ENCODE measurements around the gene LRRN2.

LRRN2 gene

DNA sequence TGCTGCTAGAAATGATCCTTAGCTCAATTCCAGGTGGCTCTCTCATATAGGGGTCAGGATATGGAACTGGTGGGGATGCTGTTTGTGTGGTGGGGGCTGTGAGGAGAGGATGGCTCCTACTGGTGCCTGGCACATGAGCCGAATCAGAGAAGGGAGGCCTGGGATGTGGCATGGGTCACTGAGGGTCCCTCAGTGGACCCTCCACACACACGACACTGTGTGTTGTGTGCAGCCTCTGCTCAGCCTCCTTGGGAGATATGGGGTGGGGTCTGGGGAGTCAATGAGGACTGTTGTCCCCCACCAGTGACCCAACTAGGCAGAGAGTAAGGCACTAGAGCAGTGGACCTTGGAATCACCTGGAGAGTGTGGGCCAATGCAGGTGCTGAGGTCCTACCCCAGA is 3.2 kb upstream of the LRRN2 start:
- no peak for DNase-seq

DNA sequence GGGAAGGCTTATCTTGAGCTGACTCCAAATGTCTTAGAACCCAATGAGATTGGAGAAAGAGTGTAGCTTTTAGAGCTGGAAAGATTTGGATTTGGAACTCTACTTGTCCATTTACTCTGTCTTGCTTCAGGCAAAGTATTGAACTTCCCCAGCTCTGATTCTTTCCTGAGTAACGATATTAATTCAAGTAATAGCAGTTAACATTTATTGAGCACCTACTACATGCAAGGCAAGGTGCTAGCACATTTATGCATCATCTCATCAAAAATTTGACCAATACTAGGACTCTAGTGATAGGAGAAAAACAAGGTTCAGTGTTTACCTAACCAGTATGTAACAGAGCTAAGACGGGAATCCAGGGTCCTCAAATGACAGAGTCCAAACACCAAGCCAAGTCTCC is 2.5 kb upstream of the LRRN2 start:
- DNase-seq = no peak

DNA sequence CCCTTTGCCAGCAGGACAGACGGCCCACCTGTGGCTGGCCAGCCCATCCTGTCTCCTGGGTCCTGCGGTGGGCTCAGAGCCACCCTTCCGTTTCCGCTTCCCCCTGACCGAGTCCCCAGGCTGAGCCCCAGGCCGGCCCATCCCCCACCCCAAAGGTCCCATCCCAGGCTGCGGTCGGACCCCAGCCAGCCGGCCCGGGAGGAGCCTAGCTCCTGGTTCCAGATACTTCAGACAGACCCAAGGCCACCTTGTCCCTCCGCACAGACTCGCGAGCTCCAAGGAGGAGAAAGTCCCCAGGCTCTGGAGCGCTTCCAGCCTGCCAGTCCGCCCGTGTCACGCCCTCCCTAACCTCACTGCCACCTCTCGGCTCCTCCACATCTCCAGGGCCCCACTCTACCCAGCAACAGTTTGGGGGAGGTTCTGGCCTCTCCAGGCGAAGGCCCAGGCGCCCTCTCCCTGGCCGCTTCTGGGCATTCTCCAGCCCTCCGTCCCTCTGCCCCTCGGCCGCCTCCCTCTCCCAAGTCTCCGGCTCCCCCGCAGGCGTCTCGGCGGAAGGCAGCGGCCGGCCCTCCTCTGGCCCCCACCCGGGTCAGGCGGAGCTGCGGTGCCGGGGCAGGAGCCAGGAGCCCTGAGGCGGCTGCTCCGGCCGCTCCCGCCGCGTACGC is 835 bp downstream of the LRRN2 start:
- DNase-seq = no peak

DNA sequence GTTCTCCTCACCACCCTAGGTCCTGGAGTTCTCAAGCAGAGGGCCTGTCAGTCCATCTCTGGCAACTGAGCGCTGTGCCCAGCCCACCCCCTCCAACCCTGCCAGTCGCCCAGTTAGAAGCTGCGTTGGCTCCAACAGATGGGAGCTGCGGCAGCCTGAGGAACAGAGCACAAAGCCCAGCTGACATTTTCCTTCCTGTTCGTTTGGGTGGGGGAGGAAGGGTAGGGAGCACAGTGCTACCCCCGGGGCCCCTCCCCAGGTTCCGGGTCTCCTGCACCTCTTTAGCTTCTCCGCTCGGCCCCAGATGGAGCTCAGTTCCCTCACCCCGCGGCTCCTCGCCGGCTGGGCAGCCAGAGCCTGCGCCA is 1.4 kb downstream of the LRRN2 start:
- no peak for DNase-seq

DNA sequence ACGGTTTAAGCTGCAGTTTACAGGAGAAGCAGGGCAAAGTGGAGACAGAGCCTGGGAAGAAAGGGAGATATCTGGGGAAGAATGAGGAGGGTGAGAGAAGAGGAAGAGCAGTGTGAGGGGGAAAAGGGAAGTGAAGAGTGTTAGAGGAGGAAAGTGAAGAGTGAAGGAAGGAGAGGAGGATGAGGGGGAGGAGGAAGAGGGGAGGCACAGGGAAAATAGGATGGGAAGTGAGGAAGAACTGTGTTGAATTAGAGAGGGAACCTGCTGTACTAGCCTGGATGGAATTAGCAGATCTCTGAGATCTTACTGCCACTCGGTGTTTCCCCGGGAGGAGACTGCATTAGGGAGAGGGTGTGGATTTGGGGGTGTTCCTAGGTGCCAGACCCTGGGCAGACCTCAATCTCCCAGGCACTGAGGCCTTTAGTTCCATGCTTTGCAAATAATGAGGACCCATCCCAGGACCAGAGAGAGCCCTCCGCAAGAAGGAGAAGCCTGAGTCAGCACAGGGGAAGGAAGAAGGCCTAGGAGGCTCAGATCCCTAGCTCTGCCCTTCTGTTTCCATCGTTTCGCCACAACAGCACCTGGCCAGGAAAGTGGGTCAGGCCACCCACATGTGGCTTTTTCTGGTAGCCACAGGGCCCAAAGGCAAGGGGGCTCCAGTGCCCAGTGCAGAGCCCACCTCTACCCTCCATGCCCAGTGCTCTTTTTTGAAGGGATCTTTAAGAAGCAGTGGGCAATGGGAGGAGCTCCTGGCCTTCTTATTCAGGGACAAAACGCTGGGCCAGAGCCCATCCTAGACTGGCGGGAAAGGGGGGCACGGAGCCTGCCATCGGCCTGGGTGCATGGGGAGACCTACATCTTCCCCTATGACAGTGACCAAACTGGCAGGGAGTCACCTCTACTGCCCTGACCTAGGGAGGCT is 2.0 kb downstream of the LRRN2 start:
- DNase-seq = no peak

DNA sequence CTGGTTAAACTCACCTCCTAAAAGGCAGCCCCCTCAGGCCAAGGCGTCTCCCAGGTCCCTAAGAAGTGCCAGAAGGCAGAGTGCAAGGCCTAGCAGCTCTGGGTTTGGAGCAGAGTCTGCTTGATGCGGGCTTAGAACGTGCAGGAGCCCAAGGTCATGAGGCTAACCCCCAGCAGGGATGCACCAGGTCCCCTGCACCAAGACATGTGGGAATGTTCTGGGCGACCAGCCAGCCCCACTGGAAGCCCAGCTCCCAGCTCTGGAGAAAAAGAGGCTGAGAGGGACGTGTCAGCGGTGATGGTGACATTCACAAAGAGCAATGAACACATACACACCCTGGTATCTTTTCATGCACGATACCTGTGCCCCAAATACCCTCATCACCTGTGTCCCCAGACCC is 5.1 kb downstream of the LRRN2 start:
- no peak for DNase-seq

DNA sequence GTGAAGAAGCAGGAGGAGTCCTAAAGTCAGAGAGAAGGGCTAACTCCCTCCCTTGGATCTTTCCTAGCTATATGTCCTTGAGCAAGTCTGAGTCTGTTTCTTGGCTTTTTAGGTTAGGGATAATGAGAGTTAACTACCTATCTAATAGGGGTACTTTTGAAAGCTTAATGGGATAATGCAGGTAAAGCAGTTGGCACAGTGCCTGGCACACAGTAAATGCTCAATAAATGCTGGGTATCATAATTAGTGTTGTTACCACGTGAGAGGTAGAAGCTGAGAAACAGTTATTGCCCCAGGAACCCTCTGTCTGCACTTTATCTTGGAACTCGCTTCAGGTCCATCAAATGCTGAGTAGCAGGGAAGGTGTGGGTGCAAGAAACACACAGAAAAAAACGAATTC is 5.5 kb downstream of the LRRN2 start:
- DNase-seq = no peak

DNA sequence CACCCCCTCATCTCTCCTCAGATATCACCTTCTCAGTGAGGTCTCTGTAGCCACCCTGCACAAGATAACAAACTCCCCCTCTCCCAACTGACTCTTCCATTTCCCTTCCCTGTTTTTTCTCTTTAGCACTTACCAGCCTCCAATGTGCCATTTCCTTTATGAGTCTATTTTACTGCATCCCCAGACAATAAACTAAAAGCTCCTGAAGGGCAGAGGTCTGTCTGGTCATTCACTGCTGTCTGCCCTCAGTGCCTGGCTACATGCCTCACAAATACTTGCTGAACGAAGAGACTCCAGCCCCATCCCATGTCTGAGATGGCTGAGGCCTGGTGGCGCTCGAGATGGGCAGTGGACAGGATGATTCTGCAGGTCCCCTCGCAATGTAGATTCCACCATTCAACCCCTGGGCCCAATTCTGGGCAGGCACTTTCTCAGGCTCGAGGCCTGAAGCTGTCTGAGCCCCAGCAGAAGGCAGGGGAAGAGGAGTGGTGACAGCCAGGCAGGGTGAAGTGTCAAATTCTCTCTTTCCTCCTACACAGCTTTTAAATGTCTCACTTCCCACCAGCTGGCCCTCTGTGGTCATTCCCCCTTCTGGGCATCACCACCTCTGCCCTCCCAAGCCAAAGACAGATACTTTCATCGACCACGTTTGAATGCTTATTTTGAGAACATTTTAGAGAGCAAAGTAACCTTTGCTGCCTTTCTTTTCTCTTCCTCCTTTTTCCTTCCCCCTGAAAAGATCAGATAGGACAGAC is 6.6 kb downstream of the LRRN2 start:
- no peak for DNase-seq

DNA sequence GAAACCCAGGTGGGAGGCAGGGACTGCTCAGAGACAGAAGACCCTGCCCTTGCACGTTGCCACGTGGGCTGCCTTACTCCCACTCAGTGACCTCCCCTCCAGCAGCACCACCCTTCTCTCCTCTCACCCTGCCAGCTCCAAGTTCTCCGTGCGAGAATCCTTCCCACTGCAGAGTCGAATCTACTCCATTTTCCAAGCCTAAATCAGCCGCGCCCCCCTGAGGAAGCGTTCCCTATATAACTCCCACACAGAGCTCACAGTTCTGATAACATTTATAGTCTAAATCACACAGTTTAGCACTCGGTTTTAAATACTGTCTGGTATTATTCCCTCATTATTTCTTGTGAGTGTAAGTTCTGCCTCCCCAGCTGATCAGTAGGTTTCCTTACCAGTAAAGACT is 7.7 kb downstream of the LRRN2 start:
- no peak for DNase-seq

DNA sequence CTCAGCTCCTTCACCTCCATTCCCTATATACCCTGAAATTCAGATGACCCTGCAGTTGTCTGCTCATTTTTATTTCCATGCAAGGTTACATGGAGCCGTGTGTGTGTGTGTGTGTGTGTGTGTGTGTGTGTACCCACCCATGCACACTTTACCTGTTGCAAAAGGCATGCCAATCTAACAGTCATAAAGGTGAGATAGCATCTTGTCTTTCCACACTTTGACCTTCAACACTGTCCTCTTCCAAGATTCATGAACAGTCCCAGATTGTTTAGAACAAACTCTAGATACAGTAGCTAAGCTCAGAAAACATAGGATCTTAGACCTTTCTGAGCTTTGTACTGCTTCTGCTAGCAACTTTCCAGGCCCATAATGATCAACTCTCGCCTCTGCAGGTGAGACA is 9.5 kb downstream of the LRRN2 start:
- DNase-seq = no peak

DNA sequence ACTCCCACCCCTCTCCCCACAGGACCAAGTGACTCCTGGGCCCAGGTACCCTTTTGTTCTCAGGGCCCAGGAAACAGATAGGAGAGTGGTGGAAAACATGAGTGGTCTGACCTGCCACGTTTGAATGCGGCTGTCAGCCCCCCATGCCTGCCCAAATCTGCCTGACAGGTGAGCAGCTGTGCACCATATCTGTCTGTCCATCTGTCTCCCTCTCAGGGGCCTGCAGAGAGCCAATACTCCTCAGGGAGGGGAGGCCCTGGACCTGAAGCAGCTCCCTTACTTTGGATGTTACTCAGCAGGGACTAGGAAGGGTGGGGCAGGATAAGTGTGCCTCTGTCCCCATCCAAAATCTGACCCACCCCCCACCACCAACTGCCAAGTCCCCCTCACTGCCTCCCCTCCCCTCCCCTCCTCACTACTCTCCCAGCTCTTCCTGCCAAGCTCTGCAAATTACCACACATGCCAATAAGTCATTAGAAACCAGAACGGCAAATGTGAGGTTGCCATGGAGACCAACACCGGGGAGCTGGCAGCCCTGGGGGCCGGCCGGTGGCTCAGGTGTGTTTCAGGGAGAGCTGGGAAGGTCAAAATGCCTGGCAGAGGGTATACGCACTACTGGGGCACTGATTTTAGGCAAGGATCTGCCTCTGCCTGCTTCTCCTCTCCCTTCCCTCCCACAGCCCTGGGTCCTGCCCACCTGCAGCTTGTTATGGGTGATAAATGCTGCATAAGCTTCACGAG is 11.5 kb downstream of the LRRN2 start:
- DNase-seq = peak; percentile 59

DNA sequence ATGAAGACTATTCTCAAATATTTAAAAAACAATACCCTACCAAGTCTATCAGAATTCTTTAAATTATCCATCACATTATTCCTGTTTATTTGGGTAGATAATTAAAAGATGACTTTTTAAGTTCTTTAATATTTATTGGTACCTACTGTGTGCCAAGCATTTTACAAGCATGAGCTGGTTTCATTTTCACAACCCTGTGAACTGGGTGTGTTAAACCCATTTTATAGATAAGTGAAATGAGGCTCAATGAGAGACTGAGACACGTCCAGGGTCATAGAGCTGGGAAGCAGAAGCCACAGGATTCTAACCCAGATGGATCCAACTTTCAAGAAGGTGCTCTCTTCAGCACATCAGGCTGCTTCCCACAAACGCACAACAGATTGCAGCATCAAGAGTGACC is 12.3 kb downstream of the LRRN2 start:
- no peak for DNase-seq

DNA sequence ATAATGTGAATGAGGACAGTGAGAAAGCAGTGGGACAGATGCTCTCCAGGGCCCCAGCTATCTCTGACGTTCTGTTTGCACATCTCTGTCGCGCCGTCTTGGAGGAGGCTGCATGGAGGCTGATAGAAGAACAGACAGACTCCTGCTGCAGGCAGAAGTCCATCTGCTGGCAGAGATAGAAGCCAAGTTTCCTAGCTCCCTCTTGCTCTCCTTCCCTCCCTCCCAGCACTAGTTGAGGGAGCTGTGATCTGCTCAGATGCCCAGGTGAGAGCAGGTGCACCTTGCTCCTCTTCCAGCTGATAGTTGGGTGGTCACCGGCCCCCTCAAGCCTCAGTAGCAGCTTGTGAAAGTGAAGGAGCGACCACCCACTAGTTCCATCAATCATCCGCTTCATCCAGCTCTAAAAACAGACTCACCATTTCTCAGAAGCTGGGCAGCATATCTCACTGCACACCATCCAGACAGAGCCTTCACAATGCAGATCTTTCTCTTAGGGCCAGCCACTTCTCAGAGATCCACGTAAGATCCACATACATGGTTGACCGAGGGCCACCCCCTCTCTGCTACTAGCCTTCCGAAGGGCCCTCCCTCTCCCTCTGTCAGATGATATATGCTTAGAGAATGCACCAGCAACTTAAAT is 12.9 kb downstream of the LRRN2 start:
- DNase-seq = no peak

DNA sequence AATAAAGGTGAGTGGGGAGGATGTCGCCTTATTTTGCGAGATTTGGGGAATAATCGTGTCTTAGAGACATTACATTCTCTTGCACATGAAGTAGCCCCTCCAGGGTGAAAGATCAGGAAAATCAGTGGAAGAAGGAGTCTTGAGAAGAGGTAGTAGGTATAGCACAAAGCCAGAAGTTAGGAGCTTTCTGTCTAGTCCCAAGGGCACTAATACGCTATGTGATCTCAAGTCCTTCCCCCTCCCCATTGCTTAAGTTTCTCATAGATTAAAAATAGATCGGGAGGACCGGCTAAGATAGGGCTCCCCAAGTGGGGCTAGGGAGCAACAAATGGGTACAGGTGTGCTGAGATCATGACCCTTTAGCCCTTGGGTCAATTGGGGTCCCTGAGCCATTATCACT is 13.5 kb downstream of the LRRN2 start:
- DNase-seq = no peak

DNA sequence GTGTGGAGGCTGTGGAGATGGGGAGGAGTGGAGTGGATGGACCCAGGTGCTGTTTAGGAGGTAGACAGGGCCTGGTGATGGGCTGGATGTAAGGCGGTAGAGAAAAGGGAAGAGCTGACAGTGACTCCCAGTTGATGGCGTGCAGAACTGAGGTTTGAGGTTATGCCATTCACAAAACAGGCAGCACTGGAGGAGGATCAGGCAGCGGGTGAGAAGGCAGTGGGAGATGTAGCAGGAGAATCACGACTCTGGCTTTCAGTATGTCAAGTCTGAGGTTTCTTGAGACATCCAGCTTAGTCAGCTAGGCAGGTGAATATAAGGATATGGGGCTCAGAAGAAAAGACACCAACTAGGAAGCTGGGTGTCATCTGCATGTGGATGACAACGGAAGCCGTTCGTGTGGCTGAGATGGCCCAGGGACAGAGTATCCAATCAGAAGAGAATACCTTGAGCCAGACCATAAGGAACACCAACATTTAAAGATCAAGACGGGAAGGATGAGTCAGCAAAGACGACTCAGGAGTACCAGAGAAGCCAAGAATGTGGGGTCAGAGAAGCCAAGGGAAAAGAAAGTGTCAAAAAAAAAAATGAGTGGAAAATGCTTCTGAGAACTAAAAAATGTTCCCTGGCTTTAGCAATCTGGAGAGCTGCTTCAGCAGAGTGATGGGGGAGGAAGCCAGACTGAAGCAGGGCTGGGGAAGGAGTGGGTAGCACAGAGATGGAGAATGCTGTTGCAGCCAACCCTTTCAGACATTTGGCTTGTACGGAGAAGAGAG is 15.2 kb downstream of the LRRN2 start:
- no peak for DNase-seq

DNA sequence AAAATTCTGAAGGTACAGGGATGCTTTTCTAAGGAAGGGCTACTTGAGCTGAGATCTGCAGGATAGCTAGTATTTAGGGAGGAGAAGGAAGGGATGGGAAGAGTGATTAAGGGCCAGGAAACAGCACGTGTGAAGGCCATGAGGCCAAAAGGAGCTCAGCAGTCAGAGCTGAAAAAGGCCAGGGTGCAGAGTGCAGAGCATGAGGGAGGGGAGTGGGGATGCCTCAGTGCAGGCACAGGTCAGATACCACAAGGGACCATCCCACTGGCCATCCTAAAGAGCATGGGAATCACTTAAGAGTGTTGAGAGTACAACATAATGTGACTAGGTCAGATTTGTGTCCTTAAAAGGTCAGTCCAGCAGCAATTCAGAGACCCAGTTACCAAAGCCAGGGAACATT is 16.0 kb downstream of the LRRN2 start:
- DNase-seq = no peak

DNA sequence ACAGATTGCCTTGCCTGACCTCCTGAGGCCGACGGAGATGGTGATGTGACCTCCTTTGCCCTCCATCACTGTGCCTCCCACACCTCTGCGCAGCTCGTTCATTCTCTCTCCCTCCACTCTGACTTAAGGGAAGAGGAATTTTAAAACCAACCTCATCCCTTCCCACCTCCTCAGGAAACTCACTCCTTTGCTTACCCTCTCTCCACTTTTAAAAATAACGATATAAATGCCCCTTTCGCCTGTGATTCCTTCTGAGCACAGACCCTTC is 21.2 kb downstream of the LRRN2 start:
- no peak for DNase-seq

DNA sequence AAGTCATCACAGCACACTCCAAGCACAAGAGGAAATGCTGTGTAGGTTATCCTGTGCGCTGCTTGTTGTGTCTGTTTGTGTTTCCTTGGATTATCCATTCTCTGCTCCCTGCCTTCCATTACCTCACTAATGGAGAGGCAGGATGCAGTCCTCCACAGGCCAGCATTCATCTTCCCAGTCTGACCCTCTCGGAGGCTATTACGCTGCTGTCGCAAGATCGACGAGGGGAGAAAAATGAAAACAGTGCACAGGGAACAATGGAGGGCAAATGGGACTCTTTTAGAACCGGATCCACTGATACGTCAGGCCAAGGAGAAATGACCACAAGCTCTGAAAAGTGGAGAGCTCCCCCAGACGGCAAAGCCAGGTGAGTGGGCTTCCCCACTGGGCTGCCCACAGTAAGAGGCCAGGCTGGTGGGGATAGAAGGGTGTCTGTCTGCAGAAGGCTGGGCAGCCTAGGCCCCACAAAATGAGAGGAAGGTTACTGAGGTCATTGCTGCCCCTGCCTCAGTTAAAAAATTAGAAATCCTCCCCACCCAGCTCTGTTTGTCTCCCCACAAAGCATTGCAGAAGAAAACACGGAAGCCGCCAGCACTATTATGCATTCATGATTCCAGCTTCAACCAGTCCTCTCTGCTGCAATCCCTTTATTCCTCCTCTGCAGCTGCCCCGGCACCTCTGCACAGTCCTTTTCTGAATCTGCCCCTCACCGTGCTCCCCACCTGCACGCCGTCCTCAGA is 21.7 kb downstream of the LRRN2 start:
- no peak for DNase-seq

DNA sequence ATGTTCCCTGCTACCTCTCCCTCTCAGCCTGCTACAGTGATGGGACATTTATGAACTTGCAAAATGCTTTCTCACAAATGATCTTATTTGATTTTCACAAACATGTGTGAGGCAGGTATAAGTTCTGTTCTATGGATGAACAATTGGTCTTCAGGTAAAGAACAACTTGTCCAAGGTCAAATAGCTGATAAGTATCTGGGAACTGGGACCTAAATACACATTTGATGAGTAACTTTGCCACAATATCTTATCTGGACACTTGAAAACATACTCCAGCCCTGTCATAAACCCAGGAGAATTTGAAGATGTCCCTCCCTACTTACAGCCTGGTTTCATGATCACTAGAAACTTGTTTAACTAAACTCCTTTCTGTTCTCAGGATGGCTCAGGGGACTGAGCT is 23.0 kb downstream of the LRRN2 start:
- no peak for DNase-seq

DNA sequence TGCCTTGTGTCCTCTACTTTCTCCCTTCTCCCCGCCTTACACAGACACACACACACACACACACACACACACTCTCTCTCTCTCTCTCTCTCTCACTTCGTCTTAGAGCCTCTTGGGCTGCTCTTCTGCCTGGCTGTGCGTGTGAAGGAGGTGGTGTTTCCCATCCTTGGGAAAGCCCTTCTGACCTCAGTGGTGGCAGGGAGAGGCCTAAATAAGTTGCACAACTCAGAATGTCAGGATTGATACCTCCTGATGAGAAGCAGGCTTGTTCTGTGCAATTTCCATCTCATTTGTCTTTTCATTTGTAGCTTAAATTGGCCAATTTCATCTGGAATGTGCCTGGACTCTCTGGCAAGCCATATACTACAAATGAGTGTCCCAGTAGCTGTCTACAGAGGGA is 25.0 kb downstream of the LRRN2 start:
- DNase-seq = no peak

DNA sequence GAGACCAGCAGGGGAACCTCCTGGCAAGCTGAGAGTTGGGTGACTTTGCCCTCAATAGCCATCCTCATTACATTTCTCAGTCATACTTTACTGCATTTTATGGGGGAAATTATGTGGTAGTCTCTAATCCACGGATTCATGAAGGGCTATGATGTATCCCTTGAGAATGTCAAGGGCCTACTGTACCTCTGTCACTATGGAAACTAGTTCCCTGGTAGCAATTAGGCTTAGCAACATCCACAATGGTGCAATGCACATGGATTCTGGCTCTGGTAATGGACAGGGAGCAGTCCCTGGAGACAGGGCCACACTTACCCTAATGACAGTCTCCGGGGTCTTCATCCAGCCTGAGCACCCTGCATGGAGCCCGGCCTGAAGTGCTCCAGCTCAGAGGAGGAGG is 26.5 kb downstream of the LRRN2 start:
- DNase-seq = peak; percentile 20
